ENCODE data around the gene KSR2.

DNA sequence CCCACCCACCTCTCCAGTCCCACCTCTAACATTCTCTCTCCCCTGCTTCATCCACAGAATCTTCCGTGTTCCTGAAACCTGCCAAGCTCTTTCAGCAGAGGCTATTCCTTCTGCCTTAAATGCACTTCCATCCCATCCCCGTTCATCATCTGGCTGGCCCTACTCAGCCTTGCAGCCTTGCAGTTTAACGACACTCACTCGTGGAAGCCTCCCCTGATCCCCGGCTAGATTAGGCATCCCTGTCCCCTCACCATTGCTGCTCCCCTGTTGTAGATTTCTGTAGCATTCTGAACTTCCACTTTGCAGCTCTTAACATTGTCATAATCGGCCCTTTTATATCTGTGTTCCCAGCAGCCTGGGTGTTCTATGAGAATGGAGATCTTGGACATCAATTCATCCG, 326.9 kb downstream of the KSR2 start:
- TF ChIP-seq, protein P1, sequence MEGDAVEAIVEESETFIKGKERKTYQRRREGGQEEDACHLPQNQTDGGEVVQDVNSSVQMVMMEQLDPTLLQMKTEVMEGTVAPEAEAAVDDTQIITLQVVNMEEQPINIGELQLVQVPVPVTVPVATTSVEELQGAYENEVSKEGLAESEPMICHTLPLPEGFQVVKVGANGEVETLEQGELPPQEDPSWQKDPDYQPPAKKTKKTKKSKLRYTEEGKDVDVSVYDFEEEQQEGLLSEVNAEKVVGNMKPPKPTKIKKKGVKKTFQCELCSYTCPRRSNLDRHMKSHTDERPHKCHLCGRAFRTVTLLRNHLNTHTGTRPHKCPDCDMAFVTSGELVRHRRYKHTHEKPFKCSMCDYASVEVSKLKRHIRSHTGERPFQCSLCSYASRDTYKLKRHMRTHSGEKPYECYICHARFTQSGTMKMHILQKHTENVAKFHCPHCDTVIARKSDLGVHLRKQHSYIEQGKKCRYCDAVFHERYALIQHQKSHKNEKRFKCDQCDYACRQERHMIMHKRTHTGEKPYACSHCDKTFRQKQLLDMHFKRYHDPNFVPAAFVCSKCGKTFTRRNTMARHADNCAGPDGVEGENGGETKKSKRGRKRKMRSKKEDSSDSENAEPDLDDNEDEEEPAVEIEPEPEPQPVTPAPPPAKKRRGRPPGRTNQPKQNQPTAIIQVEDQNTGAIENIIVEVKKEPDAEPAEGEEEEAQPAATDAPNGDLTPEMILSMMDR (tag by site-specific recombination; IDR thresholded peaks at IDR 0.05): no peak
- TF ChIP-seq, protein P2, sequence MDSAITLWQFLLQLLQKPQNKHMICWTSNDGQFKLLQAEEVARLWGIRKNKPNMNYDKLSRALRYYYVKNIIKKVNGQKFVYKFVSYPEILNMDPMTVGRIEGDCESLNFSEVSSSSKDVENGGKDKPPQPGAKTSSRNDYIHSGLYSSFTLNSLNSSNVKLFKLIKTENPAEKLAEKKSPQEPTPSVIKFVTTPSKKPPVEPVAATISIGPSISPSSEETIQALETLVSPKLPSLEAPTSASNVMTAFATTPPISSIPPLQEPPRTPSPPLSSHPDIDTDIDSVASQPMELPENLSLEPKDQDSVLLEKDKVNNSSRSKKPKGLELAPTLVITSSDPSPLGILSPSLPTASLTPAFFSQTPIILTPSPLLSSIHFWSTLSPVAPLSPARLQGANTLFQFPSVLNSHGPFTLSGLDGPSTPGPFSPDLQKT (IDR thresholded peaks at IDR 0.05; ENCODE audit: borderline replicate concordance, low read depth, low read length): no peak
- TF ChIP-seq ZNF157 (tag by site-specific recombination; IDR thresholded peaks at IDR 0.05): no peak
- TF ChIP-seq SP3 (tag by site-specific recombination; IDR thresholded peaks at IDR 0.05): no peak
- TF ChIP-seq ZNF138 (tag by site-specific recombination; IDR thresholded peaks at IDR 0.05; ENCODE audit: borderline replicate concordance): no peak

All from HEK293 (cell line).